AG04450 (cell line): ENCODE results near the gene FAAP20. TPM values are rescaled to one million over a fixed set of nuclear protein-coding genes. Genes with fewer than 3 reads are reported as not detected.
A peak's percentile ranks its signal among the peaks of the same experiment; 100 is the strongest.

Experiments used
- CTCF ChIA-PET: fragments of 300-600, 350-600 bp; formaldehyde crosslinking; extraction: SDS; loops from one replicate; lab custom pipeline; 2022; ENCODE audit warnings: antibody characterized with exemption, inconsistent platforms; lab: Charles Lee
- POLR2A ChIA-PET: fragments of 350-600 bp; formaldehyde crosslinking; extraction: SDS; loops from one replicate; lab custom pipeline; 2021; ENCODE audit warnings: antibody characterized with exemption, inconsistent platforms; lab: Yijun Ruan, JAX
- DNase-seq: peaks from one replicate; pipeline ENCODE4 v3.0.0-alpha.2; 2011; ENCODE audit warnings: low read depth, low spot score
- H3K27ac ChIP-seq: one replicate; pipeline ENCODE4 v1.5.1; 2012; ENCODE audit warnings: low read depth, low read length, control low read depth
- H3K27me3 ChIP-seq: one replicate; pipeline ENCODE4 v1.6.0; 2012; ENCODE audit warnings: low read length; ENCODE audit not compliant: control insufficient read depth, insufficient read depth
- H3K4me3 ChIP-seq: 2 replicates; pipeline ENCODE4 v1.5.1; 2011; ENCODE audit warnings: mild to moderate bottlenecking, low read depth, low read length, control low read depth
- H3K9me3 ChIP-seq: 2 replicates; pipeline ENCODE4 v1.5.1; 2012; ENCODE audit warnings: low read length; ENCODE audit not compliant: control insufficient read depth, insufficient read depth
- CTCF ChIP-seq: IDR thresholded peaks from 2 replicates; pipeline ENCODE4 v1.5.1; 2011; ENCODE audit warnings: low read depth, low read length, control low read depth, inconsistent platforms
- polyA minus RNA-seq: library from RNA; depleted of rRNA, polyadenylated mRNA; stranded (reverse); fragments of >200 nt; gene quantifications from 2 replicates; pipeline ENCODE4 v1.2.3, GENCODE V29; 2011; rRNA and poly(A)+ RNA removed
- polyA plus RNA-seq: library from polyadenylated mRNA; depleted of rRNA; stranded (reverse); fragments of >200 nt; gene quantifications from 2 replicates; pipeline ENCODE4 v1.2.3, GENCODE V29; 2011; rRNA removed

The FAAP20 gene
- polyA plus RNA-seq (9.7 and 12.6 TPM in 2 replicates), polyA minus RNA-seq (4.9 and 5.7 TPM in 2 replicates)

GRCh38 chr1:2194319-2194897 is at the start of gene FAAP20:
Gene FAAP20 (minus strand): TSS chr1:2194772. CDS start chr1:2194749, 23 bp downstream.
- DNase-seq, result no peak
- POLR2A ChIA-PET, result interaction anchor here (0.7 to 2.1 kb wide), 9 partner anchors 10 to 391 kb away, joined by 3 to 24 read pairs (median 4); partner anchors contain the start of genes MORN1 and RER1
- peak within 1 kb of the TSS; percentile 70 for H3K4me3 ChIP-seq

DNA sequence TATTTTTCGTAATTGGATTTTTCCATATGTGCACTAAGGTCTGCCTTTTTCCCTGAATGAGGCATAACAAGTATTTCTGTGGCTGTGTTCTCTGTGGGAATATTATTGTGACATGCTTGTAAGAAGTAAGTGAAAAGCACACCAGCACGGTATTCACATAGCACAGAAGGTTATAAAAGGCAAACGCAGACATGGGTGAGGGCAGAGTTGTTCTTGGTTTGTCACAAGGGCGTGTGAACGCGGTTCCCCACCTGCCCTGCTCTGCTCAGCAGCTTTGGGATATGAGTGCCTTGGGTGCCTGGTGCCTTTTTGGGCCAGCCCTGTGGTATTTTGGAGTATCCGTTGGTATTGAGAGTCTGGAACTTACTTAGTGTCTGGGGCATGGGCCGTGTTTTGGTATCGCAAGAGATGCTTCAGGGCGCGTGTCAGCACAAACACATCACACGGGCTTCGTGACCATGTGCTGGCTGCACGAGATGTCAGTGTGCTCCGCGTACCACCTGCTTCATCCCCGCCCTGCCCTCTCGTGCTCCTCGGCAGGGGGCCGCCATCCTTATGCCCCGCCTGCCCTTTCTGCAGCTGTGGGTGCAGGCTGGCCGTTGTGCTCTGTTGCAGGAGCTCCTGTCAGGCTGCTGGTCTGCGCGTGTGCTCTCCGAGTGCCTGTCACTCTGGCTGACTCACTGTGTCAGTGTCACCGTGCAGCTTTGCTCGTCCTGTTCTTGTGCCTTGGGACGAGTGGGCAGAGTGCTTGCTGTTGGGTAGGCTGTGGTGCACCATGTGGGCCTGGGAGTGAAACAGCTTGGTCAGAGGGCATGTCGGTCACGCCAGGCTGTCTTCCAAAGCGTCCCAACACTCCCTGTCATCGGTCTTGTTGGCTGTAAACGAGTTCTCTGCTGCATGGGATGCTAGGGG is 48.5 kb upstream of the FAAP20 start:
- DNase-seq, result no peak
- no peak overlapping the region for H3K4me3 ChIP-seq
- TF ChIP-seq CTCF, result no peak
- POLR2A ChIA-PET, result no interaction called here
- no peaks in the 10 kb centered on the region for H3K27me3 ChIP-seq
- CTCF ChIA-PET, result no interaction called here
- no peaks in the 10 kb centered on the region; the same call in 1 of the 2 replicates for H3K9me3 ChIP-seq
- no peak overlapping the region for H3K27ac ChIP-seq

More at GRCh38 chr1:2194319-2194897, at the start of gene FAAP20:
- H3K27me3 ChIP-seq, result no peaks in the 10 kb centered on the region
- H3K9me3 ChIP-seq, result no peaks in the 10 kb centered on the region; the same call in 1 of the 2 replicates
- no peak for TF ChIP-seq CTCF
- peak within 1 kb of the TSS; percentile 89 for H3K27ac ChIP-seq
- CTCF ChIA-PET, result interaction anchor here (0.6 to 7.3 kb wide), 36 partner anchors 10 to 390 kb away, joined by 3 to 255 read pairs (median 4); partner anchors contain the start of genes MORN1 and RER1

- no peak for TF ChIP-seq CTCF
- H3K27ac ChIP-seq, result no peak overlapping the region
- DNase-seq, result no peak
- POLR2A ChIA-PET, result interaction anchor here (1.5 kb wide), 1 partner anchor 10 kb away, joined by 7 read pairs; no protein-coding TSS in a partner anchor
- CTCF ChIA-PET, result no interaction called here
- no peaks in the 10 kb centered on the region for H3K27me3 ChIP-seq
- H3K4me3 ChIP-seq, result no peak overlapping the region
- H3K9me3 ChIP-seq, result no peaks in the 10 kb centered on the region; the same call in 1 of the 2 replicates
Measured at GRCh38 chr1:2241820-2242219, 47.2 kb upstream of the FAAP20 start.

DNA sequence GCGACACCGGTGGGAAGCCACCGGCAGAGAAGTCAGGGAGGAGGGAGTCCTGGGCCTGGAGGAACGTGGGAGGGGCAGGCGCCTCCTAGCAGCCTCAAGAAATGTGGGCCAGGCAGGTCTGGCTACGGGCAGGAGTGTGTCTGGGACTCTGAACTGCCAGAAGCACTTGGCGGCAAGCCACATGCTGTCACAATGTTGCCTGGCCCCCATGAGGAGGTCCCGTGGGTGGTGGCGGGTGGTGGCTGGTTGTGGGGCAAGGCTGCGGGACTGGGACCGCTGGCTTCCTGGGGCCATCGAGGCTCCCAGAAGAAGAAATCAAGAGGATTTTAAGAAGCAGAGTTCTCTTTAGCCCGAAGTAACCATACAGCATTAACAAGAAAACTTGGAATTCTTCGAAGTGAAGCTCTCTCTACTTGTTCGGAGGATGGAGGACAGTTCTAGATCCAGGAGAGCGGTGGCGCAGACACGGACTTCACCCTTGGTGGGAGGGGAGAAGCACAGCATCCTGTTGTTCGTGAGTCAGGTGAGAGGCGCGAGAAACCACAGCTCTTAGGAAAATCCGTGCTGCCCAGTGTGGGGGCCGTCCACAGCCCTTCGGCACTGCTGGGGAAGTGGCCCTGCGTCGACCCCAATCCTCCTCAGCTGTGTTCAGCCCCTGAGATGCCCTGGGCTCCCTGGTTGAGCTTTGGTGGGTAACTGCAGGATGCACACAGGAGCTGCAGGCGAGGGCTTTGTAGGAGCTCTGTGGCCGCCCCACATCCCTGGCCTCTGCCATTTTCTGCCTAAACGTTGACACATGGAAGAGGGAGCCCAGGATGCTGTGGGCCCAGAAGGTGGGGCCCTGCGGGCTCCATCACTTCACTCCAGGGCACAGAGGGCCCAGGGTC is 45.9 kb upstream of the FAAP20 start:
- H3K4me3 ChIP-seq, result no peak overlapping the region
- ChIA-PET POLR2A (interaction anchor here (0.8 to 1.5 kb wide), 3 partner anchors 9 to 70 kb away, joined by 3 to 7 read pairs (median 3); no protein-coding TSS in a partner anchor), CTCF (interaction anchor here (1.6 kb wide), 1 partner anchor 142 kb away, joined by 4 read pairs; no protein-coding TSS in a partner anchor)
- DNase-seq, result no peak
- no peak for TF ChIP-seq CTCF
- no peaks in the 10 kb centered on the region; the same call in 1 of the 2 replicates for H3K9me3 ChIP-seq
- peak overlapping the region; percentile 47 for H3K27ac ChIP-seq
- no peaks in the 10 kb centered on the region for H3K27me3 ChIP-seq
